KBM-7 (cell line): ENCODE results near the gene SYVN1.
"Not testable (repeated sequence)": the region's sequence is repeated elsewhere in the genome, so short reads cannot be mapped to it uniquely, and the experiment has no call there.

ENCODE experiments used
- DNase-seq: peaks from one replicate; pipeline ENCODE4 v3.0.0-alpha.2; 2015
- in situ Hi-C: fragments of 300-500 bp; cut with MboI; formaldehyde crosslinking; loops from 2 replicates; pipeline ENCODE4 v1.14.3; 2020; ENCODE audit warnings: low sequenced_read_pairs, low pct_unique_long_range_greater_than_20kb, mixed read lengths

Gene SYVN1

DNA sequence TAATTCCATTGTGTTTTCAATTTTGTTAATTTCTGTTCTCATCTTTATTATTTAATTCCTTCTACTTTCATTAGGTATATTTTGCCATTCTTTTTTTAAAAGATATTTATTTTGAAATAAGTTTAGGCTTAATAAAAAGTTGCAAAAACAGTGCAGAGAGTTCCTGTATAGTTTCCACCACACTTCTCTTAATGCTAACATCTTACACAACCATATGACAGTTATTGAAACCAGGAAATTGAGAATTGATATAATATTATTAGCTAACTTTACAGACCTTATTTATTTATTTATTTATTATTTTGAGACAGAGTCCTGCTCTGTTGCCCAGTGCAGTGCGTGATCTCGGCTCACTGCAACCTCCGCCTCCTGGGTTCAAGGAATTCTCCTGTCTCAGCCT is 21.9 kb upstream of the SYVN1 start:
- in situ Hi-C loops: no loop called here
- DNase-seq: no peak

DNA sequence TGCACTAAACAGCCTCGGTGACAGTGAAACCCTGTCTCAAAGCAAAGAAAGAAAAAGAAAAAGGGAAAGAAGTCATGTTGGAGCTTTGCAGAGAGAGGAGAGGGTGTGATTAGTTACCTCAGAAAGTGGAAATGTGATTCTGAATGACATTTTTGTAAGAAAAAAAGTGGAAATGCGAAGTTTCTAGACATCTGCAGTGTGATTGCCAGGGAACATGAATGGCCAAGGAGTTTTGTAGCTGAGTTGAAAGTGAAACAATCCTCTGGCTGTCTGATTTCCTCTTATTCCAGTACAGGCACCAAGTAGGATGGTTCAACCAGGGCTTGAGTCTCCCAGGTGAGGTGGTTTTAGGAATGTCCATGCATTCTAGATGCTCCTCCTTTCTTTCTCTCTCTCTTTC is 17.8 kb upstream of the SYVN1 start:
- DNase-seq: no peak
- in situ Hi-C loops: no loop called here

DNA sequence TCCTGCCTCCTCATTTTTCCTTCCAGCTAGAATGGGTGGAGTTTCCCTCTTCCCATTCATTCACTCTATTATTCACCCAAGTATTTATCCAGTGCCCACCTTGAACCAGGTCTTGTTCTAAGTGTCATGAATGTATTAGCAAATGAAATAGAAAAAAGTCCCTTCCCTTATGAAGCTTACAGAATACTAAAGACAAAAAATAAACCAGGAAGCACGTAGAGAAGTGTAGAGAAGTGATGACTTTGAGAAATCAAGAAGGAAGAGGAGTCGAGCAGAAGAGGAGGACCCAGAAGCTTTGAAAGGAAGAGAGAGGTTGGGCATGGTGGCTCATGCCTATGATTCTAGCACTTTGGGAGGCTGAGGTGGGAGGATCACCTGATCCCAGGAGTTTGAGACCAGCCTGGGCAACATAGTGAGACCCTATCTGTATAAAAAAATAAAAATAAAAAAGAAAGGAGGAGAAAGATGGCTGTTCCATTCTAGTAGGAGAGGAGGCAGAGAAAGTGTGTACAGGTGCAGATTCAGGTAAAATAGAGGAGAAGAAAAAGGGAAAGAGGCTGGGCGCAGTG is 17.1 kb upstream of the SYVN1 start:
- in situ Hi-C loops: no loop called here
- DNase-seq: no peak

DNA sequence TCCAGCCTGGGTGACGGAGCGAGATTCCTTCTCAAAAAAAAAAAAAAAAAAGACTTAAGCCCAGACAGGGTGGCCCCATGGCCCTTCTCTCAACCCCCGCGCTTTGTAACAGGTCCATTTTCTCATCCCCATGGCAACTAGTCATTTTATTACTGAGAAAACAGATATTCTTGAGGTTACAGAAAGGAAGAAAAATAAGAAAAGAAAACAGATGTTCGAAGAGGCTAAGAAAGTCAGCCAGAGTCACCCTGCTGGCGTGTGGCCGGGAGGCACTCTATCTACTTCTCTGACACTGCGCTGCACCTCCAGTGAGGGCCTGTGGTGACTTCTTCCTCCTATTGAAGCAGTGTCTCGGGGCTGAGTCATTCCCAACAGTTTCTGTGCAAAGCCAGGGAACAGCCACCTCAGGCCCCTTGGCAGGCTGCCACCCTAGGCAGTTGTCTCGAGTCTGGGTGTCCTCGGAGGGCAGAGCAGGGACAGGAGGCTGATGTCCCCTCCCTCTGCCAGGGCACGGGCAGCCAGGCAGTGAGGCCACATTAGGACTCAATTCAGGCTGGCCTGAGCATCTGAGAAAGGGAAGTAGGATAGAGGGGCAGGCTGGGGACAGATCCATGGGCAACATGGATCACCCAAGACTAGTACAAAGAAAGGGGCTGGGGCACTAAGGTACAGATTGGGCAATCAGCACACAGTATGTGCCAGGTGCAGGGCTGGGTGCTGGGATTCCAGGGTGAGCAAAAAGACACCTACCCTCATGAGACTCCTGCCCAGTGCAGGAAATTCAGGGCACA is 16.4 kb upstream of the SYVN1 start:
- DNase-seq: peak; percentile 91
- in situ Hi-C loops: no loop called here

DNA sequence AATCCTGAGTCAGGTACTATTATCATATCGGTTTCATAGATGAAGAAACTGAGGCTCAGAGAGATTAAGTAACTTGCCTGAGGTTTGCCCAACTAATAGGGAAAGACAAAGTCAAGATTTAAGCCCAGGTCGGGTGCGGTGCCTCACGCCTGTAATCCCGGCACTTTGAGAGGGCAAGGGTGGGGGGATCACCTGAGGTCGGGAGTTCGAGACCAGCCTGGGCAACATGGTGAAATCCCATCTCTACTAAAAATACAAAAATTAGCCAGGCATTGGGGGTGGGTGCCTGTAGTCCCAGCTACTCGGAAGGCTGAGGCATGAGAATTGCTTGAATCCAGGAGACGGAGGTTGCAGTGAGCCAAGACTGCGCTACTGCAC is 15.8 kb upstream of the SYVN1 start:
- DNase-seq, in situ Hi-C loops: not testable (repeated sequence)

DNA sequence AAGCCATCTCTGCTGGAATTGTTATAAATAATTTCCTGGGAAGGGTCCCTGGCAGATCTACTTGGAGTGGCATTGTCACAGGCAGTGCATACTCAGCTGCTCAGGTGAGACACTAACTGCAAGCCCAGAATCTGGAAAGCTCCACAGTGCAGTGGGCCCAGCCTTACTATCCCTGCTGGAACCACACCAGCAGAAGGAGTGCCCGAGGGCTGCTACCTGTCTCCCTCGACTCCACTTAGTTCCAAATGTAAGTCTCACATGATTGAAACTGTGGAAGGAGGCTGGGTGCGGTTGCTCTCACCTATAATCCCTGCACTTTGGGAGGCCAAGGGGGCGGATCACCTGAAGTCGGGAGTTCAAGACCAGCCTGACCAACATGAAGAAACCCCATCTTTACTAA is 14.3 kb upstream of the SYVN1 start:
- in situ Hi-C loops: no loop called here
- no peak for DNase-seq

DNA sequence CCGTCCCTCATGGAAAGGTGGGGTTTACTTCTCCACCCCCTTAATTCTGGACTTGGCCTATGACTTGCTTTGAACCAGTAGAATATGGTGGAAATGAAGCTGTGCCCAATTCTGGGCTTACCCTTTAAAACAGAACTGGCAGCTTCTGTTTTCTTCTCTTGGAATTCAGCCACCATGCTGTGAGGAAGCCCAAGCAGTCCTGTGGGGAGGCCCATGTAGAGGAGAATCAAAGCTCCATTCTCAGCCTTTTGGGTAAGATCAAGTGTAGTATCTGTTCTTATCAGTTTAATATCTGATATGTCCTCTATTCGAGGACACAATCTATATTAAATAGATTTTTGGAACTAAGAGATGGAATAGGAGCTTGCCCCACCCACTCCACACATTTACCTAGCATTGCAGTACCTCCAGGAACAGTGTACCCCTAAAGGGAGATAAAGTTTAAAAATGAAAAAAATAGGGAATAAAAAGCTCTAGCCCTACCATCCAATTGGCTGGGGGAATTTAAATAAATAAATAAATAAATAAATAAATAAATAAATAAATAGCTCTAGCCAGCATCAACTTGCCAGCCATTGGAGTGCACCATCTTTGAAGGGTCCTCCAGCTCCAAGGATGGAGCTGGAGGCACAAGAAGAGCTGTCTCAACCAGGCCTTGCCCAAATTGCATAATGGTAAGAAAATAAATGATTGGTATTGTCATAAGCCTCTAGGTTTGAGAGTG is 13.2 kb upstream of the SYVN1 start:
- no peak for DNase-seq
- in situ Hi-C loops: no loop called here

DNA sequence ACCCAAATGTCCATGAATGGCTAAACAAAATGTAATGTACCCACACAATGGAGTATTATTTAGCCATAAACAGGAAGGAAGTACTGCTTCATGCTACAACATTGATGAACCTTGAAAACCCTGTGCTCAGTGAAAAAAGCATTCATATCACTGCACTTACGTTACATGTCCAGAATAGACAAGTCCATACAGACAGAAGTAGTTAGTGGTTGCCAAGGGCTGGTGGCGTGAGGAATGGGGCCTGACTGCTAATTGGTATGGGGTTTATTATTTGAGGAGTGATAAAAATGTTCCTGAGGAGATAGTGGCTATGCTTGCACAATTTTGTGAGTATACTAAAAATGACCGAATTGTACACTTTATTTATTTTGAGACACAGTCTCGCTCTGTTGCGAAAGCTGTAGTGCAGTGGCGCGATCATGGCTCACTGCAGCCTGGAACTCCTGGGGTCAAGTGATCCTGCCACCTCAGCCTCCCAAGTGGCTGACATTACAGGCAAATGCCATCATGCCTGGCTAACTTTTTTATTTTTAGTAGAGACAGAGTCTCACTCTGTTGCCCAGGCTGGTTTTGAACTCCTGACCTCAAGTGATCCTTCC is 7.7 kb upstream of the SYVN1 start:
- in situ Hi-C loops: no loop called here
- DNase-seq: no peak

DNA sequence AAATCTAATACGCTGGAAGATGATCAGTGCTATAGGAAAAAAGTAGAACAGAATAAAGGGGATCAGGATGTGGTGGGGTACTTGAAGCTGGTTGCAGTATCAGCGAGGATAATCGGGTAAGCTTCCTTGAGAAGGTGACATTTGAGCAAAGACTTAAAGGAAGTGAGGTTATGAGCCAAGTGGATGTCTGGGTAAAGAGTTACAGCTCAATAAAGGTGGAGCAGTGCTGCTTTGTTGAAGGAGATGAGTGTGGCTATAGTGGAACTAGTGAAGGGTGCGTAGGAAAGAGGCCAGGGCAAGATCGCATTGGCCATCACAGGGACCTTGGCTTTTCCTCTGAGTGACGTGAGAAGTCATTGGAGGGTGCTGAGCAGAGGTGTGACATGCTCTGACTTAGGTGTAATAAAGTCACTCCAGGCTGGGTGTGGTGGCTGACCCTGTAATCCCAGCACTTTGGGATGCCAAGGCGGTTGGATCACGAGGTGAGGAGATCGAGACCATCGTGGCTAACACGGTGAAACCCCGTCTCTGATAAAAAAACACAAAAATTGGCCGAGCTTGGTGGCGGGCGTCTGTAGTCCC is 2.3 kb upstream of the SYVN1 start:
- in situ Hi-C loops: no loop called here
- no peak for DNase-seq

DNA sequence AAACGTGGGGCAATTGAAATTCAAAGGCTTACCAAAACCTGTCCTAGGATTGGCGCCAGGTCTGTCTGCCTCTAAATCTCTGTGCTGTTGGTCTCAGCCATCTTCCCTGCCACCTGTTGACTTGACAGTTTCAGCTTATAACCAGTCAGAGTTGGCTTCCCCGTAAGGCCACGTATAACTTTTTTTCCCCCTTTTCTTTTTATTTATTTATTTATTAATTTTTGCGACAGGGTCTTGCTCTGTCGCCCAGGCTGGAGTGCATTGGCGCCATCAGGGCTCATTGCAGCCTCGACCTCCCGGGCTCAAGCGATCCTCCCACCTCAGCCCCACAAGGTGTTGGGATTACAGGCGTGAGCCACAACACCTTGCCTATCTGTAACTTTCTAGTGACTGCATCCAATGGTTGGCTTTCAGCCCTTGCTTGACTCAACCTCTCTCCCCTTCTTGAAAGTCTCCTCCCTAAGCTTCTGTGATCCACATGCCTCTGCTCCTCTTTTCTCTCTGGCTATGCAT is 1.4 kb upstream of the SYVN1 start:
- no peak for DNase-seq

DNA sequence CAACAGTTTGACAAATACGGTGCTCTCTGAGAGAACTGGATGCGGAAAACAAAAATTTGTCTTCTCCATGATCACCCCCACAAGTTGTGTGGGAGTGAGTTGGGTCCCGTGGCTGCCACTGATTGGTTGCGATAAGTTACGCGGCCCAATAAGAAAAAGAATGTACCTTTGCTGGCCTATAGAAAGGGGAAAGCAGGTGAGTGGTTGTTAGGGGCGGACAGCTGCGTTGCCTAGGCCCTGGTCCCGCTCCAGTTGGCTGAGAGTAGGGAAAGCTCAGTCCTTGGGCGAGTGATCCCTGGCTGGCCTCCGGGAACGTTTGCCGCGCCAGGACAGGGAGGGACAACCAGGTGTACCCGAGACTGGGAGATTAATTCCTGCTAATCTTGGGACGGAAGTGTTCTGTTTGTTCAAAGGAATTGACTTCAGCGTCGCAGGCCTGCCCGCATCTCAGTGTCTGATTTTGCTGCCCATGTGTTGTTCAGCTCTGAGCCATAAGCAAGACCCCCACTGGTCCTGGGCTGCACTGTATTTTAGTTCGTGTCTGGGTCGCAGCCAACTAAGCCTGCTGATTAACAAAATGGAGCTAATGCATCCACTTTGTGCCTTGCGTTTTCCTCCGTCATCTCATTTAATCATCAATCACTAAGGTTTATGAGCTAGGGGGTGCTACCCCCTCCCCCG is 773 bp upstream of the SYVN1 start:
- peak; percentile 97 for DNase-seq
- in situ Hi-C loops: no loop called here

More for the DNA sequence above, 1.4 kb upstream of the SYVN1 start:
- in situ Hi-C loops: no loop called here

DNA sequence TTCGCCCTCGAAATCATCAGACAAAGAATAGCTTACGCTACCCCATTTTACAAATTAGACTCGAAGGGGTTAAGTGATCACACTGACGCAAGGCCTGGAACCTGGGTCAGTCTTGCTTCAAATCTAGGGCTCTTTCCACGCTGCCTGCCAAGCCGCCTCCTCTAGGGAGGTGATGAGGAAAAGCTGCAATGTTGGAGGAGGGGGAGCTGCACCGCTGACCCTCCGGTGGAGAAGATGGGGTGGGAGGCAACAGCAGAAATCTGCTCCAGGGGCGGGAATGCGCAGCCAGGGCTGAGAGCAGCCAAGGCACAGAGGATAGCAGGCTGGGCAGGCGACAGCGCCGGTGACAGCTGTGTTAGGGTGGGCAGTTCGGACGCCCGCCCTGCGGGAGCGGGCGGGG is 595 bp downstream of the SYVN1 start:
- in situ Hi-C loops: no loop called here
- DNase-seq: no peak

DNA sequence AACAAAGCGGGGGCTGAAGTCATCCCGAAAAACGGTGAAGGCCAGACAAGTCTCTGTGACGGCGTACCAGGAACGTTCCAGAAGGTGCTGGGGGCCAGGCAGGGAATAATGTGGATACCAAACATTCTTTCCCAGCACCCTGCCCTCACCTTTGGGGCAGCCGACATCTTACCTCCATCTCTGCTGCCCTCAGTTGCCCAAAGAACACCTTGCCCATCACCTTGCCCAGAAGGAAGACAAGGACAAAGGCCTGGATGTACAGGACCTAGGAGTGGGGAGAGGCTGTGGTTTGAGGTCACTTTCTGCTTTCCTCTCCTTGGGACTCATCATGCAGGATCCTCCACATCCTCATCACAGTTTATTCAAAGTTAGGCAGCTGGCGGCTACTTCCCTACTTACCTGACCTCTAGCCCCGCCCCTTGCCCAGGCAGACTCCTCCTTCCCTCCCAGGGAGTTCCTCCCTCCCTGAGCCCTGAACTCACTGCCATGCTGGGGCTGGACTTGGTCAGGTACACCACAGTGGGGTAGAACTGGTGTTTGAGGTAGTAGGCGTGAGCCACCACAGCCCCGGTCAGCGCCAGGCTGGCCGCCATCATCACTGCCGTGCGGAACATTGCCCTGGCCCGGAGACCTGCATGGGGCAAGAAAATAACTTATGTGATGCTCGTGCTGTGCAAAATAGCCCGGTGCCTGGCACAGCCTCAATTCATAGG is 1.2 kb downstream of the SYVN1 start:
- DNase-seq: peak; percentile 56
- in situ Hi-C loops: no loop called here

DNA sequence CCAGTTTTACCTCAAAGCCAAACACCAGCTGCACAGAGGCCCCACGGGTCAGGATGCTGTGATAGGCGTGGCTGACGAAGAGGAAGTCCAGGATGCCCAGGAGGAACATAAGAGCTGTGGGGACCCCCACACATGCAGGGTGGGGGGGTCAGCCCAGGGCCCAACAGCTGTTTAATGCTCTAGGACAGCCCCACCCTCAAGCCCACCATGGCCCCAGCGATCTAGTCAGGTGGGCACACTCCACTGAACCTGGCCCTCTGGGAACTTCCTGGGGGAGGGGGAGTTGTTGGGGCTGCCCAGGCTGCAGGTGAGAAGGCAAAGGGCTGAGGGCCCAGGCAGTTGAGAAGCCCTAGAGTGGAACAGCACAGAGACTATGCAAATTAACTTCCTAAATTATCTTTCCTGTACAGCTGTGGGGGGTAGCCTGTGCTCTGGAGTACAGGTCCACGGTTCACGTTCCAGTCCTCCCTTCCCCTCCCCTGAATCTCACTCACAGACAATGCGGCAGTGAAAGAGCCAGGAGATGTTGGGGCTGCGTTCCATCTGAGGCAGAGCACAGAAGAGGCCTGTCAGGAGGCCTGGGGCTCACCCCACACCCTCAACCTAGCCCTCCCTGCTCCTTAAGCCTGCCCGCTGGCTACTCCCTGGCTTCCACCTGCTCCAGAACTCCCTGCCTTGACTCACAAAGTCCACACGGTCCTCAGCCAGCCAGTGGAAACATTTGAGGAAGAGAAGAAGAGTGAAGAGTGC is 1.9 kb downstream of the SYVN1 start:
- in situ Hi-C loops: no loop called here
- DNase-seq: no peak

DNA sequence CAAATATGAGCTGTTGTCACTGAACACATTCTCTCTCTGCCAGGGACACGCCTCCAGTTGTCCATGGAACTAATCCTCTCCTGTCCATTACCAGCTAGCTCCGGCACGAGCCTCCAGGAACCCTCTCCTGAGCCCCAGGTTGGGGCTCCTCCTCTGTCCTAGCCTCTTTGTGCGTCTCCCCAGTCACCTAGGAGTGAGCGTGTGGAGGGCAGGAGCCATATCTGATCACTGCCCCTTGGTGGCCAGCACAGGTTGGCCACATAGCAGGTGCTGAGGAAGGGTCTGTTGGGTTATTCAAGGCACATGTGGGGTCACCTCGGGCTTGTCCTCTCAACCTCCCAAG is 2.5 kb downstream of the SYVN1 start:
- DNase-seq: no peak
- in situ Hi-C loops: no loop called here

DNA sequence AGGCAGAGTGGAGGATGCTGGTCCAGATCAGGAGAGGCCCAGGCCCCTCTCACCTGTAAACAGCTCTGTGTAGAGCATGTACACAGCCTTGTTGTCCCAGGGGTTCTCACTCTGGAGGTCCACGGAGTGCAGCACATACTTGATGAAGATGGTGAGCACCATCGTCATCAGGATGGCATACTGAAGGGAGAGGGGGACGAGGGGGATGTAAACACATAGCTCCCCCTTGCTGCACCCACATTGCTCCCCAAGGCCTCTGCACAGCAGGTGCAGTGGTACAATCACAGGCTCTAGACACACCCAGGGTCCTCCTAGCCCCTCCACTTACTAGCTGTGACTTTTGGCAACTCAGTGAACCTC is 2.9 kb downstream of the SYVN1 start:
- DNase-seq: no peak
- in situ Hi-C loops: no loop called here

DNA sequence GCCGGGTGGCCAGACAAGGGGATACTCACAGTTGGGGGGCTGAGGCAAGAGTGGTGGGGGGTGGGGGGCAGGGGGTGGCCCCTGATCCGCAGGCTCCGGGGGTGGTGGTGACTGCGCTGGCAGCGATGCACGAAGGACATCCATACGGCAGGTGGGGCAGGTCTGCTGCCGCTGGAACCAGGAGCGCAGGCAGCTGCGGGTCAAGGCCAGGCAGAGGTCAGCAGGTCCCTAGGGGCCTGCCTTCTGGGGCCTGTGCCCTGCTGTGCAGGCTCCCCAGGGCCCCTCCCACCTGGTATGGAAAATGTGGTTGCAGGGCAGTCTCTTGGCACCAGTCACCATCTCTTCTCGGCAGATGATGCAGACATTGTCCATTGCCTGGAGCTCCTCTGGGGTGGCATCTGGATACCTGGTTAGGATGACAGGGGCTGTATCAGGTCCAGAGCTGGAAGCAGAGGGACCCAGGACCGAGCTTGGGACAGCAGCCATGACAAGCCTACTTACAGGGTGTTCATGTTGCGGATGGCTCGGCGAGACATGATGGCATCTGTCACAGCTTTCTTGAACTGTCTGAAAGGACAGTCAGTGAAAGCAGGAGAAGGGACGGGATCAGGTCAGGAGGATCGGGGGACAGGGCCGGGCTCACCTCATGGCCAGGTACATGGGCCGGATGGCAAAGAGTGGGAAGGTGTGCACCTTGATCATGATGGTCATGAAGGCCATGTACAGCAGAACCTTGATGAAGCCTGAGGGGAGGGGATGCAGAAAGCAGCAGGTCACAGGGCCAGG is 3.5 kb downstream of the SYVN1 start:
- in situ Hi-C loops: no loop called here
- no peak for DNase-seq
